Uterus (tissue), 4 donors: ENCODE measurements around the gene ATP10A. TPM values are rescaled to one million over a fixed set of nuclear protein-coding genes. Genes with fewer than 3 reads are reported as not detected.
"Not testable (repeated sequence)": the region's sequence is repeated elsewhere in the genome, so short reads cannot be mapped to it uniquely, and the experiment has no call there.

ENCODE experiments used
- DNase-seq, 2 donors: peaks; one replicate each; pipeline ENCODE4 v3.0.0-alpha.2; 2019 to 2020
- H3K27ac ChIP-seq, 2 donors: fragments of 200-600 bp; sonication (generic); 1 replicate in 1 of 2; 2 replicates in 1 of 2; pipeline ENCODE4 v1.5.1; 2016 to 2018
- H3K27me3 ChIP-seq, 2 donors: fragments of 200-600 bp; sonication (generic); one replicate each; pipeline ENCODE4 v1.5.1; 2018 to 2019; ENCODE audit warnings: control low read depth in 1 of 2
- H3K36me3 ChIP-seq, 2 donors: fragments of 200-600 bp; sonication (generic); one replicate each; pipeline ENCODE4 v1.5.1; 2019; ENCODE audit warnings: control low read depth in 1 of 2
- H3K4me1 ChIP-seq, 2 donors: fragments of 200-600 bp; sonication (generic); one replicate each; pipeline ENCODE4 v1.5.1; 2018 to 2019; ENCODE audit warnings: control low read depth in 1 of 2
- H3K4me3 ChIP-seq, 2 donors: fragments of 200-600 bp; sonication (generic); 1 replicate in 1 of 2; 2 replicates in 1 of 2; pipeline ENCODE4 v1.5.1; 2018 to 2019; ENCODE audit warnings: mild to moderate bottlenecking in 1 of 2
- H3K9me3 ChIP-seq, 2 donors: fragments of 200-600 bp; sonication (generic); one replicate each; pipeline ENCODE4 v1.5.1; 2019; ENCODE audit warnings: control low read depth in 1 of 2
- POLR2A ChIP-seq, 2 donors: fragments of 450-650 bp; IDR thresholded peaks; one replicate each; pipeline ENCODE4 v1.6.1; 2016; ENCODE audit warnings: antibody characterized with exemption in 2 of 2, mild to moderate bottlenecking in 1 of 2, moderate library complexity in 1 of 2
- intact Hi-C: fragments of 100-400 bp; cut with DNase I; formaldehyde crosslinking; loops from one replicate; pipeline ENCODE4 v1.15.1; 2023; ENCODE audit warnings: low total_unique reads
- total RNA-seq, 4 donors: library from RNA; depleted of rRNA in 3 of 4; stranded (reverse); fragments of >200 nt in 3 of 4; gene quantifications; one replicate each; pipeline versions ENCODE4 v1.1.0 to v1.2.4, GENCODE V29; 2014 to 2023
- TF ChIP-seq, protein P1 (sequence below), 4 experiments: fragments of 200-600 bp in 2 of 4; fragments of 450-650 bp in 2 of 4; sonication (generic) in 2 of 4; IDR thresholded peaks; one replicate each; pipeline ENCODE4 v1.5.1; 2016 to 2019; ENCODE audit warnings: antibody characterized with exemption in 4 of 4, mild to moderate bottlenecking in 2 of 4, moderate library complexity in 1 of 4
- donor health status: DM: yes; HTN: yes; CAD: no.

Gene ATP10A
- total RNA-seq, 4 donors from 2014 or later = 0.29 to 3.8 (median 2.5) TPM

DNA sequence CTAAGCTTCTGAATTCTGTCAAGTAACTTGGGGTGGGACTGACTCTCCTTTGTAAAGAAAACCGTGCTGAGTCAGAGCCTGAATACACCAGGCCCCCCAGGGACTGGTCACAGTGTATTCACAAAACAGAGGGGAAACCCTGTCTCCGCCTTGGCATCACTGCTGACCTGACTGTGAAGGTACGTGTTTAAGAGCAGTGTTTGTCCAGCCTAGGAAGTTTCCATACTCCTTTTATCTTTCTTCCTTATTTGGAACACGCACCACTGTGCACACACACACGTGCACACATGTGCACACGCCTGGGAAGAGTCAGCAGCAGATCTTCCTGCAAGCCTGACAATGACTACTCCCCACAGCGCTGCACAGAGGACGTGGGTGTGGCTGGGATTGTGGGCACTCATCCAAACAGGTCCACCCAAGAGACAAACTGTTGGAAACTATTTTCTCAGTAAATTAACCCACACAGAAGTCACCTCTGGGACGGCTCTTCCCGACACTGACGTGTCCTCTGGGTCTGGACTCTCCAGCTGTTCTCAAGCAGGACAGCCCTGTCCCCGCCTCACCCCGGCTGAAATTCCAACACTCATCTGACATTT lies 87.7 kb downstream of the ATP10A start:
- no peaks in the 10 kb centered on the region for H3K9me3 ChIP-seq
- no peaks in the 10 kb centered on the region for H3K4me1 ChIP-seq
- H3K27ac ChIP-seq = no peak overlapping the region
- intact Hi-C loops = loop anchor here (10.0 kb wide), 1 partner anchor 61 kb away; no protein-coding TSS in a partner anchor
- no peaks in the 10 kb centered on the region for H3K36me3 ChIP-seq
- DNase-seq = peak in 1 of 2 donors; percentile 53
- H3K27me3 ChIP-seq = no peaks in the 10 kb centered on the region
- no peak for TF ChIP-seq POLR2A (IDR thresholded peaks at IDR 0.05)
- TF ChIP-seq, protein P1, sequence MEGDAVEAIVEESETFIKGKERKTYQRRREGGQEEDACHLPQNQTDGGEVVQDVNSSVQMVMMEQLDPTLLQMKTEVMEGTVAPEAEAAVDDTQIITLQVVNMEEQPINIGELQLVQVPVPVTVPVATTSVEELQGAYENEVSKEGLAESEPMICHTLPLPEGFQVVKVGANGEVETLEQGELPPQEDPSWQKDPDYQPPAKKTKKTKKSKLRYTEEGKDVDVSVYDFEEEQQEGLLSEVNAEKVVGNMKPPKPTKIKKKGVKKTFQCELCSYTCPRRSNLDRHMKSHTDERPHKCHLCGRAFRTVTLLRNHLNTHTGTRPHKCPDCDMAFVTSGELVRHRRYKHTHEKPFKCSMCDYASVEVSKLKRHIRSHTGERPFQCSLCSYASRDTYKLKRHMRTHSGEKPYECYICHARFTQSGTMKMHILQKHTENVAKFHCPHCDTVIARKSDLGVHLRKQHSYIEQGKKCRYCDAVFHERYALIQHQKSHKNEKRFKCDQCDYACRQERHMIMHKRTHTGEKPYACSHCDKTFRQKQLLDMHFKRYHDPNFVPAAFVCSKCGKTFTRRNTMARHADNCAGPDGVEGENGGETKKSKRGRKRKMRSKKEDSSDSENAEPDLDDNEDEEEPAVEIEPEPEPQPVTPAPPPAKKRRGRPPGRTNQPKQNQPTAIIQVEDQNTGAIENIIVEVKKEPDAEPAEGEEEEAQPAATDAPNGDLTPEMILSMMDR (IDR thresholded peaks at IDR 0.05) = no peak
- H3K4me3 ChIP-seq = no peak overlapping the region

DNA sequence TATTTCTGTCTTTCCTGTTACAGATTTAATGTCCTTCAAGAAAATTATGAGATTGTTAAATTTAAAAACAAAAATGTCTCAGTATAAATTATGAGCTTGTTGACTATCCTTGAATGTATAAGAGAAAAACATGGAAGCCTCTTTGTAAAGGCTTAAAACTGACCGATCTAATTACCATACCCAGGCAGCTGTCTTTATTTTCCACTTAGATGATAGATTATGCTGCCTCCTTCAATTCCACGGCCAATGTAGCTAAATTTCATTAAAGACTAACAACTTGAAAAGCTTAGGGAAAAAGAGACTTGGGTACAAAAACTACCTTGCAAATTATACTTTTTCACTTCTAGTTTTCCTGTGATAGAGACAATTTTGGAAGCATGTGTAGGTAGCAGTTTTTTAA lies 88.3 kb downstream of the ATP10A start:
- no peak overlapping the region for H3K27ac ChIP-seq
- H3K36me3 ChIP-seq = no peaks in the 10 kb centered on the region
- no peak overlapping the region for H3K4me3 ChIP-seq
- DNase-seq = no peak
- TF ChIP-seq, protein P1 (IDR thresholded peaks at IDR 0.05) = no peak
- TF ChIP-seq POLR2A (IDR thresholded peaks at IDR 0.05) = no peak
- H3K27me3 ChIP-seq = no peaks in the 10 kb centered on the region
- H3K9me3 ChIP-seq = no peaks in the 10 kb centered on the region
- H3K4me1 ChIP-seq = no peaks in the 10 kb centered on the region
- intact Hi-C loops = loop anchor here (10.0 kb wide), 1 partner anchor 60 kb away; no protein-coding TSS in a partner anchor

GRCh38 chr15:25773248-25773647 lies 89.9 kb downstream of the ATP10A start:
- Histone ChIP-seq H3K4me3 (no peak overlapping the region), H3K36me3 (no peaks in the 10 kb centered on the region), H3K27me3 (no peaks in the 10 kb centered on the region), H3K9me3 (no peaks in the 10 kb centered on the region), H3K4me1 (no peaks in the 10 kb centered on the region), H3K27ac (no peak overlapping the region)
- no peak for DNase-seq
- intact Hi-C loops = loop anchor here (10.0 kb wide), 1 partner anchor 58 kb away; no protein-coding TSS in a partner anchor
- no peak for TF ChIP-seq POLR2A (IDR thresholded peaks at IDR 0.05)
- TF ChIP-seq, protein P1 (IDR thresholded peaks at IDR 0.05) = no peak

GRCh38 chr15:25772500-25772899 lies 90.6 kb downstream of the ATP10A start:
- no peak overlapping the region for H3K4me3 ChIP-seq
- no peak for DNase-seq
- intact Hi-C loops = loop anchor here (10.0 kb wide), 1 partner anchor 58 kb away; no protein-coding TSS in a partner anchor
- no peak for TF ChIP-seq POLR2A (IDR thresholded peaks at IDR 0.05)
- TF ChIP-seq, protein P1 (IDR thresholded peaks at IDR 0.05) = no peak
- H3K4me1 ChIP-seq = no peaks in the 10 kb centered on the region
- H3K27me3 ChIP-seq = no peaks in the 10 kb centered on the region
- H3K36me3 ChIP-seq = no peaks in the 10 kb centered on the region
- no peaks in the 10 kb centered on the region for H3K9me3 ChIP-seq
- H3K27ac ChIP-seq = no peak overlapping the region

- H3K27me3 ChIP-seq, H3K9me3 ChIP-seq, H3K4me1 ChIP-seq, H3K36me3 ChIP-seq, DNase-seq, H3K27ac ChIP-seq, H3K4me3 ChIP-seq: not testable (repeated sequence)
- intact Hi-C loops = loop anchor here (10.0 kb wide), 1 partner anchor 57 kb away; no protein-coding TSS in a partner anchor
Measured at GRCh38 chr15:25771736-25772135, 91.4 kb downstream of the ATP10A start.
